Ishikawa (cell line): ENCODE measurements around the gene FLVCR2.

Source experiments
- CREB1 ChIP-seq: IDR thresholded peaks from 2 replicates; pipeline ENCODE4 v1.6.1; 2012; ENCODE audit warnings: low read depth
- EGR1 ChIP-seq: IDR thresholded peaks from 2 replicates; pipeline ENCODE4 v1.6.1; 2012
- EP300 ChIP-seq: IDR thresholded peaks from 2 replicates; pipeline ENCODE4 v1.6.1; 2012; ENCODE audit warnings: borderline replicate concordance
- FOXM1 ChIP-seq: IDR thresholded peaks from 2 replicates; pipeline ENCODE4 v1.6.1; 2012; ENCODE audit warnings: low read depth, borderline replicate concordance
- MAX ChIP-seq: IDR thresholded peaks from 2 replicates; pipeline ENCODE4 v1.6.1; 2012
- NFIC ChIP-seq: IDR thresholded peaks from 2 replicates; pipeline ENCODE4 v1.6.1; 2012
- RAD21 ChIP-seq: IDR thresholded peaks from 2 replicates; pipeline ENCODE4 v1.6.1; 2012; ENCODE audit warnings: low read depth
- REST ChIP-seq: IDR thresholded peaks from 2 replicates; pipeline ENCODE4 v1.6.1; 2012; ENCODE audit warnings: low read depth, mild to moderate bottlenecking
- TAF1 ChIP-seq: IDR thresholded peaks from 2 replicates; pipeline ENCODE4 v1.6.1; 2012; ENCODE audit warnings: low read depth, mild to moderate bottlenecking
- TCF12 ChIP-seq: IDR thresholded peaks from 2 replicates; pipeline ENCODE4 v1.6.1; 2012; ENCODE audit warnings: low read depth
- YY1 ChIP-seq: IDR thresholded peaks from 2 replicates; pipeline ENCODE4 v1.6.1; 2012; ENCODE audit warnings: low read depth

DNA sequence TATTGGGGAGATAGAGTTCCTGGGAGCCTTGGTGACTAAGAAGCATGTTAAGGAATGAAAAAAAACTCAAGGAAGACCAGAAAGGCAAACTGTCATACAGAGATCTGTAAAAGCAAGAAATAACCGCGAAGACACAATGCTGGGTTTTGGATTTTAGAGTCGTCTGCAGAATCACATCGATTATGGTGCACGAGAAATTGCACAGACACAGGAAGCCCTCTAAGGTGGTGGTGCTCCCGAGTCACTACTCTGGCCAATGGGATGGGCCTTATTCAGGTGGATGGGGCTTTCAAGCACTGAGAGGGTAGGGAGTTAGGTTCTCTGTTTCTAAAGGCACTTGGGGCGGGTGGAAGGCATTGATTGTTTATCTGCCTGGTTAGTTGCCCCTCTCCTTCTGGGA, 10.3 kb upstream of the FLVCR2 start:
- TF ChIP-seq TCF12 (no peak), EP300 (no peak), YY1 (no peak), CREB1 (no peak), NFIC (no peak), MAX (no peak), REST (no peak), RAD21 (no peak), TAF1 (no peak), FOXM1 (no peak), EGR1 (no peak)
